Anterior cingulate cortex (tissue), 58 donors: ENCODE data around the gene SYNDIG1.

ENCODE experiments used
- DNase-seq, 58 donors: peaks; one replicate each; lab custom pipeline; 2025; lab: John Stamatoyannopoulos, UW

SYNDIG1 gene

GRCh38 chr20:24544371-24544770 lies 74.9 kb downstream of the SYNDIG1 start:
- no peak for DNase-seq

- no peak for DNase-seq
Observed at GRCh38 chr20:24545168-24545567, 75.7 kb downstream of the SYNDIG1 start.

GRCh38 chr20:24546232-24546892 lies 76.9 kb downstream of the SYNDIG1 start:
- DNase-seq, result no peak

GRCh38 chr20:24547967-24548366 lies 78.5 kb downstream of the SYNDIG1 start:
- no peak for DNase-seq

GRCh38 chr20:24559114-24559732 lies 89.8 kb downstream of the SYNDIG1 start:
- DNase-seq, result no peak

GRCh38 chr20:24560571-24561491 lies 91.4 kb downstream of the SYNDIG1 start:
- DNase-seq, result no peak

GRCh38 chr20:24565835-24566351 lies 96.5 kb downstream of the SYNDIG1 start:
- DNase-seq, result no peak

- no peak for DNase-seq
Observed at GRCh38 chr20:24566656-24567055, 97.2 kb downstream of the SYNDIG1 start.

- no peak for DNase-seq
Observed at GRCh38 chr20:24567508-24567907, 98.1 kb downstream of the SYNDIG1 start.

- no peak for DNase-seq
Observed at GRCh38 chr20:24568842-24569241, 99.4 kb downstream of the SYNDIG1 start.

GRCh38 chr20:24571159-24571558 lies 101.7 kb downstream of the SYNDIG1 start:
- no peak for DNase-seq

- no peak for DNase-seq
Observed at GRCh38 chr20:24572140-24572539, 102.7 kb downstream of the SYNDIG1 start.

- DNase-seq, result peak in 5 of 58 donors; percentile 13 to 50 (median 28)
Observed at GRCh38 chr20:24572862-24573261, 103.4 kb downstream of the SYNDIG1 start.

- no peak for DNase-seq
Observed at GRCh38 chr20:24573557-24573956, 104.1 kb downstream of the SYNDIG1 start.

GRCh38 chr20:24574307-24574706 lies 104.9 kb downstream of the SYNDIG1 start:
- no peak for DNase-seq

- no peak for DNase-seq
Observed at GRCh38 chr20:24574797-24575196, 105.4 kb downstream of the SYNDIG1 start.

GRCh38 chr20:24575811-24576210 lies 106.4 kb downstream of the SYNDIG1 start:
- DNase-seq, result no peak

- DNase-seq, result no peak
Observed at GRCh38 chr20:24576447-24576846, 107.0 kb downstream of the SYNDIG1 start.

GRCh38 chr20:24577271-24577909 lies 108.0 kb downstream of the SYNDIG1 start:
- DNase-seq, result no peak

- no peak for DNase-seq
Observed at GRCh38 chr20:24578567-24579415, 109.4 kb downstream of the SYNDIG1 start.
